H9 (cell line): Measurements from ENCODE around the gene ACAD9. TPM values are rescaled to one million over a fixed set of nuclear protein-coding genes. Genes with fewer than 3 reads are reported as not detected.

Experiments
- DNase-seq: peaks from one replicate; pipeline ENCODE4 v3.0.0-alpha.2; 2017
- H2AFZ ChIP-seq: one replicate; pipeline ENCODE4 v1.6.1; 2013; ENCODE audit warnings: mild to moderate bottlenecking, low read length, control low read depth, moderate library complexity
- H2AK5ac ChIP-seq: 2 replicates; pipeline ENCODE4 v1.6.1; 2013; ENCODE audit warnings: low read length, control low read depth, mixed read lengths; ENCODE audit not compliant: insufficient read length
- H2BK120ac ChIP-seq: one replicate; pipeline ENCODE4 v1.6.1; 2013; ENCODE audit warnings: low read depth, mild to moderate bottlenecking, low read length, control low read depth, inconsistent platforms; ENCODE audit not compliant: poor library complexity, severe bottlenecking
- H2BK12ac ChIP-seq: 2 replicates; pipeline ENCODE4 v1.6.1; 2013; ENCODE audit warnings: low read length, control low read depth, mixed read lengths, low read depth; ENCODE audit not compliant: insufficient read length
- H2BK15ac ChIP-seq: 2 replicates; pipeline ENCODE4 v1.6.1; 2013; ENCODE audit warnings: low read depth, low read length, control low read depth
- H2BK20ac ChIP-seq: one replicate; pipeline ENCODE4 v1.6.1; 2013; ENCODE audit warnings: low read depth, mild to moderate bottlenecking, low read length, control low read depth, inconsistent platforms; ENCODE audit not compliant: poor library complexity, severe bottlenecking
- H2BK5ac ChIP-seq: 2 replicates; pipeline ENCODE4 v1.6.1; 2013; ENCODE audit warnings: low read length, control low read depth, mixed read lengths; ENCODE audit not compliant: insufficient read length
- H3K14ac ChIP-seq: 2 replicates; pipeline ENCODE4 v1.6.1; 2013; ENCODE audit warnings: low read length, control low read depth; ENCODE audit not compliant: insufficient read depth
- H3K18ac ChIP-seq: 2 replicates; pipeline ENCODE4 v1.6.1; 2013; ENCODE audit warnings: low read depth, mild to moderate bottlenecking, mixed read lengths, low read length, control low read depth; ENCODE audit not compliant: insufficient read length
- H3K23ac ChIP-seq: 2 replicates; pipeline ENCODE4 v1.6.1; 2013; ENCODE audit warnings: low read length, control low read depth, mixed read lengths, low read depth; ENCODE audit not compliant: insufficient read length
- H3K23me2 ChIP-seq: 2 replicates; pipeline ENCODE4 v1.6.1; 2013; ENCODE audit warnings: low read depth, mild to moderate bottlenecking, mixed read lengths, low read length, control low read depth; ENCODE audit not compliant: insufficient read length, poor library complexity, severe bottlenecking
- H3K27ac ChIP-seq: 2 replicates; pipeline ENCODE4 v1.5.1; 2013; ENCODE audit warnings: low read length, control low read depth, mixed read lengths, low read depth; ENCODE audit not compliant: insufficient read length
- H3K27me3 ChIP-seq: 2 replicates; pipeline ENCODE4 v1.6.1; 2013; ENCODE audit warnings: low read length, control low read depth, inconsistent platforms; ENCODE audit not compliant: insufficient read depth
- H3K4ac ChIP-seq: 2 replicates; pipeline ENCODE4 v1.6.1; 2013; ENCODE audit warnings: low read depth, mild to moderate bottlenecking, control low read depth, inconsistent platforms, low read length, moderate library complexity
- H3K4me1 ChIP-seq: 2 replicates; pipeline ENCODE4 v1.6.1; 2013; ENCODE audit warnings: low read length, control low read depth, inconsistent platforms; ENCODE audit not compliant: insufficient read depth
- H3K4me2 ChIP-seq: 2 replicates; pipeline ENCODE4 v1.6.1; 2013; ENCODE audit warnings: low read length, control low read depth, mixed read lengths; ENCODE audit not compliant: insufficient read length, insufficient read depth
- H3K56ac ChIP-seq: 2 replicates; pipeline ENCODE4 v1.6.1; 2013; ENCODE audit warnings: low read depth, mild to moderate bottlenecking, mixed read lengths, low read length, control low read depth; ENCODE audit not compliant: insufficient read length
- H3K79me1 ChIP-seq: 2 replicates; pipeline ENCODE4 v1.6.1; 2013; ENCODE audit warnings: low read depth, mild to moderate bottlenecking, moderate library complexity, low read length, control low read depth, inconsistent platforms; ENCODE audit not compliant: insufficient read depth, poor library complexity, severe bottlenecking
- H3K79me2 ChIP-seq: 2 replicates; pipeline ENCODE4 v1.6.1; 2013; ENCODE audit warnings: low read length, control low read depth, inconsistent platforms; ENCODE audit not compliant: insufficient read depth
- H3K9ac ChIP-seq: 2 replicates; pipeline ENCODE4 v1.6.1; 2013; ENCODE audit warnings: low read length, control low read depth, mixed read lengths; ENCODE audit not compliant: insufficient read length; ENCODE audit errors: extremely low read depth
- H3K9me3 ChIP-seq: one replicate; pipeline ENCODE4 v1.6.1; 2013; ENCODE audit warnings: low read depth, low read length, inconsistent platforms; ENCODE audit not compliant: control insufficient read depth
- H3T11ph ChIP-seq: one replicate; pipeline ENCODE4 v1.6.1; 2013; ENCODE audit warnings: mild to moderate bottlenecking, low read length, control low read depth, inconsistent platforms
- H4K20me1 ChIP-seq: one replicate; pipeline ENCODE4 v1.6.1; 2013; ENCODE audit not compliant: control insufficient read depth, insufficient read length, insufficient read depth
- H4K5ac ChIP-seq: 2 replicates; pipeline ENCODE4 v1.6.1; 2013; ENCODE audit warnings: low read depth, mild to moderate bottlenecking, mixed read lengths, low read length, control low read depth; ENCODE audit not compliant: insufficient read length
- H4K8ac ChIP-seq: replicated peaks from 2 replicates; pipeline ENCODE4 v1.6.1; 2013; ENCODE audit warnings: low read length, control low read depth, mixed read lengths, low read depth; ENCODE audit not compliant: insufficient read length
- H4K91ac ChIP-seq: 2 replicates; pipeline ENCODE4 v1.6.1; 2013; ENCODE audit warnings: low read depth, mild to moderate bottlenecking, moderate library complexity, mixed read lengths, low read length, control low read depth; ENCODE audit not compliant: insufficient read length
- H3K27ac Mint-ChIP-seq, 3 experiments: 2 replicates in 2 of 3; 3 replicates in 1 of 3; pipeline ENCODE4 v1.8.0; 2020 to 2021; ENCODE audit warnings: mixed read lengths in 3 of 3, mild to moderate bottlenecking in 1 of 3, moderate library complexity in 1 of 3
- H3K27me3 Mint-ChIP-seq: 2 replicates; pipeline ENCODE4 v1.8.0; 2021; ENCODE audit warnings: low read depth, mild to moderate bottlenecking, moderate library complexity, mixed read lengths
- H3K36me3 Mint-ChIP-seq, 3 experiments: 2 replicates in 2 of 3; 3 replicates in 1 of 3; pipeline ENCODE4 v1.8.0; 2020 to 2021; ENCODE audit warnings: low read depth in 3 of 3, mixed read lengths in 3 of 3; ENCODE audit not compliant: insufficient read depth in 1 of 3
- H3K4me1 Mint-ChIP-seq, 2 experiments: 2 replicates each; pipeline ENCODE4 v1.8.0; 2020; ENCODE audit warnings: mixed read lengths in 2 of 2
- H3K4me3 Mint-ChIP-seq, 2 experiments: 2 replicates in 1 of 2; 3 replicates in 1 of 2; pipeline ENCODE4 v1.8.0; 2020 to 2021; ENCODE audit warnings: mild to moderate bottlenecking in 2 of 2, mixed read lengths in 2 of 2, moderate library complexity in 1 of 2
- H3K9me3 Mint-ChIP-seq, 2 experiments: 2 replicates in 1 of 2; 3 replicates in 1 of 2; pipeline ENCODE4 v1.8.0; 2020; ENCODE audit warnings: mild to moderate bottlenecking in 2 of 2, mixed read lengths in 2 of 2, moderate library complexity in 1 of 2
- CTCF ChIP-seq: fragments of 200-600 bp; sonication (generic); conservative IDR thresholded peaks from 3 replicates; pipeline ENCODE4 v1.8.0; 2021; ENCODE audit warnings: antibody characterized with exemption, mild to moderate bottlenecking
- WGBS: extraction: QIAGEN DNeasy Blood & Tissue Kit; methylation state at CpG from one replicate; pipeline ENCODE4 v1.1.7; 2013; ENCODE audit warnings: missing lambda C conversion rate, low lambda C conversion rate, mixed read lengths; ENCODE audit not compliant: insufficient read length; ENCODE audit errors: extremely low coverage; 5-methylcytosine and 5-hydroxymethylcytosine counted together
- total RNA-seq: library from RNA; stranded (reverse); gene quantifications from 2 replicates; pipeline ENCODE4 v1.2.1, GENCODE V29; 2021

ACAD9 gene
- total RNA-seq, 1 experiment from 2014 or later = 43.1 TPM

GRCh38 chr3:128867200-128868125, 12.0 kb upstream of the ACAD9 start:
- no peak for TF ChIP-seq CTCF
- Histone ChIP-seq H2AK5ac (no peak overlapping the region), H3K79me2 (no peaks in the 10 kb centered on the region), H3K4me1 (no peaks in the 10 kb centered on the region), H3T11ph (no peak overlapping the region), H3K4me2 (no peak overlapping the region), H3K9me3 (no peaks in the 10 kb centered on the region), H4K20me1 (no peaks in the 10 kb centered on the region), H3K9ac (no peak overlapping the region), H2BK5ac (no peak overlapping the region), H3K18ac (no peak overlapping the region), H2BK20ac (no peak overlapping the region), H4K91ac (no peak overlapping the region), H3K56ac (no peak overlapping the region), H2BK120ac (no peak overlapping the region), H4K8ac (no peak overlapping the region), H2AFZ (no peak overlapping the region), H4K5ac (no peak overlapping the region), H3K23me2 (no peaks in the 10 kb centered on the region), H3K14ac (no peak overlapping the region), H3K27me3 (no peaks in the 10 kb centered on the region), H3K79me1 (no peaks in the 10 kb centered on the region), H3K23ac (no peak overlapping the region), H2BK15ac (no peak overlapping the region), H3K27ac (no peak overlapping the region), H2BK12ac (no peak overlapping the region), H3K4ac (no peak overlapping the region)
- Mint-ChIP-seq H3K27ac (no peak overlapping the region; a peak in 1 of 7 replicates), H3K27me3 (no peaks in the 10 kb centered on the region; the same call in 1 of the 2 replicates), H3K36me3 (no peaks in the 10 kb centered on the region; a peak in 1 of 7 replicates), H3K9me3 (no peaks in the 10 kb centered on the region), H3K4me3 (no peak overlapping the region), H3K4me1 (peaks cover 10 to 19% of the 10 kb centered on the region in 2 experiments)
- no peak for DNase-seq
- WGBS = no CpG with 5 or more reads among the region's 4 CpGs
